IMR-90 (cell line): Measurements from ENCODE around the gene JMJD1C. TPM values are rescaled to one million over a fixed set of nuclear protein-coding genes. Genes with fewer than 3 reads are reported as not detected.

Experiments
- ATAC-seq: fragments of 200-7000 bp; cut with Tn5 transposase; 2 replicates; pipeline ENCODE4 v1.9.1; 2020; ENCODE audit warnings: low read depth, mild to moderate bottlenecking, moderate library complexity
- BruUV-seq: library from RNA; stranded (reverse); fragments of 400-500 nt; replicated peaks from 2 replicates; lab custom pipeline; 2021; lab: Mats Ljungman, UMichigan
- CTCF ChIA-PET: fragments of 300-600 bp; formaldehyde crosslinking; extraction: SDS; loops from one replicate; lab custom pipeline; 2021; ENCODE audit warnings: antibody characterized with exemption; lab: Yijun Ruan, JAX
- POLR2A ChIA-PET: fragments of 300-600 bp; sonication (Branson Sonifier 250); formaldehyde crosslinking; loops from one replicate; lab custom pipeline; 2022; ENCODE audit warnings: antibody characterized with exemption; ENCODE audit not compliant: unreplicated experiment; lab: Charles Lee
- DNase-seq: peaks from one replicate; pipeline ENCODE4 v3.0.0; 2013
- H2AFZ ChIP-seq: replicated peaks from 2 replicates; pipeline ENCODE3; 2013; ENCODE audit warnings: low read length, mild to moderate bottlenecking; ENCODE audit not compliant: poor library complexity
- H2AK5ac ChIP-seq: 2 replicates; pipeline ENCODE4 v1.6.1; 2013; ENCODE audit warnings: low read depth, low read length, inconsistent platforms
- H2AK9ac ChIP-seq: replicated peaks from 2 replicates; pipeline ENCODE3; 2013; ENCODE audit warnings: mild to moderate bottlenecking, low read depth, low read length, moderate library complexity; ENCODE audit not compliant: poor library complexity
- H2BK120ac ChIP-seq: 2 replicates; pipeline ENCODE4 v1.6.1; 2013; ENCODE audit warnings: low read depth, low read length, inconsistent platforms
- H2BK15ac ChIP-seq: 3 replicates; pipeline ENCODE4 v1.6.1; 2013; ENCODE audit warnings: low read depth, low read length, inconsistent platforms
- H2BK20ac ChIP-seq: 2 replicates; pipeline ENCODE4 v1.6.1; 2013; ENCODE audit warnings: low read depth, mild to moderate bottlenecking, inconsistent platforms, low read length, moderate library complexity
- H2BK5ac ChIP-seq: 2 replicates; pipeline ENCODE4 v1.6.1; 2013; ENCODE audit warnings: mild to moderate bottlenecking, low read depth, low read length, inconsistent platforms; ENCODE audit not compliant: poor library complexity, severe bottlenecking
- H3K14ac ChIP-seq: replicated peaks from 2 replicates; pipeline ENCODE4 v1.6.1; 2013; ENCODE audit warnings: low read depth, low read length, inconsistent platforms
- H3K18ac ChIP-seq: 2 replicates; pipeline ENCODE4 v1.6.1; 2013; ENCODE audit warnings: low read depth, low read length, control low read depth
- H3K23ac ChIP-seq: 2 replicates; pipeline ENCODE4 v1.6.1; 2013; ENCODE audit warnings: low read depth, low read length, inconsistent platforms
- H3K27ac ChIP-seq: 2 replicates; pipeline ENCODE4 v1.5.1; 2013; ENCODE audit warnings: mild to moderate bottlenecking, control low read depth, low read length; ENCODE audit not compliant: insufficient read depth
- H3K27me3 ChIP-seq: 2 replicates; pipeline ENCODE4 v1.6.1; 2013; ENCODE audit warnings: low read length; ENCODE audit not compliant: control insufficient read depth, insufficient read depth
- H3K36me3 ChIP-seq: 2 replicates; pipeline ENCODE4 v1.6.1; 2013; ENCODE audit warnings: low read length, mixed read lengths; ENCODE audit not compliant: control insufficient read depth, insufficient read depth
- H3K4ac ChIP-seq: 2 replicates; pipeline ENCODE4 v1.6.1; 2013; ENCODE audit warnings: low read depth, low read length, inconsistent platforms
- H3K4me1 ChIP-seq: 2 replicates; pipeline ENCODE4 v1.6.1; 2013; ENCODE audit warnings: low read length, mixed read lengths; ENCODE audit not compliant: control insufficient read depth, insufficient read depth
- H3K4me2 ChIP-seq: 2 replicates; pipeline ENCODE4 v1.6.1; 2013; ENCODE audit warnings: low read depth, mild to moderate bottlenecking, control low read depth, low read length, moderate library complexity
- H3K4me3 ChIP-seq: 2 replicates; pipeline ENCODE4 v1.5.1; 2013; ENCODE audit warnings: low read depth, mild to moderate bottlenecking, control low read depth, low read length, moderate library complexity; ENCODE audit not compliant: insufficient read depth
- H3K56ac ChIP-seq: 2 replicates; pipeline ENCODE4 v1.6.1; 2013; ENCODE audit warnings: low read length, inconsistent platforms; ENCODE audit not compliant: insufficient read depth; ENCODE audit errors: extremely low read depth
- H3K79me1 ChIP-seq, 2 experiments: 2 replicates each; pipeline ENCODE4 v1.6.1; 2013; ENCODE audit warnings: low read length in 2 of 2, inconsistent platforms in 1 of 2, low read depth in 1 of 2
- H3K9ac ChIP-seq: 2 replicates; pipeline ENCODE4 v1.6.1; 2013; ENCODE audit warnings: low read depth, low read length, control low read depth
- H3K9me1 ChIP-seq: 2 replicates; pipeline ENCODE4 v1.6.1; 2013; ENCODE audit warnings: low read length, inconsistent platforms; ENCODE audit not compliant: insufficient read depth
- H3K9me3 ChIP-seq: 2 replicates; pipeline ENCODE4 v1.6.1; 2013; ENCODE audit warnings: low read length; ENCODE audit not compliant: control insufficient read depth, insufficient read depth
- H4K20me1 ChIP-seq: 2 replicates; pipeline ENCODE4 v1.6.1; 2013; ENCODE audit warnings: low read length, inconsistent platforms; ENCODE audit not compliant: insufficient read depth
- H4K5ac ChIP-seq: 2 replicates; pipeline ENCODE4 v1.6.1; 2013; ENCODE audit warnings: mild to moderate bottlenecking, low read depth, low read length, control low read depth
- H4K8ac ChIP-seq, 2 experiments: 2 replicates each; pipeline ENCODE4 v1.6.1; 2013; ENCODE audit warnings: low read depth in 2 of 2, low read length in 2 of 2, control low read depth in 1 of 2, inconsistent platforms in 1 of 2
- H4K91ac ChIP-seq: 2 replicates; pipeline ENCODE4 v1.6.1; 2013; ENCODE audit warnings: low read depth, low read length, inconsistent platforms; ENCODE audit not compliant: insufficient read depth
- CHD1 ChIP-seq: IDR thresholded peaks from 2 replicates; pipeline ENCODE4 v1.6.1; 2012; ENCODE audit warnings: low read depth, low read length, improper control_type of control experiment
- RAD21 ChIP-seq: IDR thresholded peaks from 2 replicates; pipeline ENCODE4 v1.6.1; 2012; ENCODE audit warnings: low read length, improper control_type of control experiment
- SMC3 ChIP-seq: fragments of 150-350 bp; IDR thresholded peaks from 2 replicates; pipeline ENCODE4 v1.6.1; 2016; ENCODE audit warnings: low read depth, mild to moderate bottlenecking, antibody characterized with exemption, low read length, moderate library complexity
- WGBS, 2 experiments: methylation state at CpG; one replicate each; pipeline versions ENCODE4 v1.1.5 to v1.1.7; 2013; ENCODE audit warnings: missing lambda C conversion rate in 2 of 2; ENCODE audit not compliant: insufficient read length in 1 of 2; ENCODE audit errors: extremely low coverage in 2 of 2; 5-methylcytosine and 5-hydroxymethylcytosine counted together
- dilution Hi-C: fragments of 300-500 bp; cut with HindIII; formaldehyde crosslinking; loops from one replicate; pipeline ENCODE4 v1.14.3; 2018; ENCODE audit warnings: low sequenced_read_pairs; ENCODE audit not compliant: unreplicated experiment
- in situ Hi-C: fragments of 300-500 bp; cut with MboI; formaldehyde crosslinking; loops from 3 replicates; pipeline ENCODE4 v1.14.3; 2019; ENCODE audit warnings: low sequenced_read_pairs, inconsistent platforms, mixed read lengths
- intact Hi-C: fragments of 100-400 bp; cut with micrococcal nuclease; formaldehyde crosslinking; loops from 2 replicates; pipeline ENCODE4 v1.10.0; 2022
- polyA plus RNA-seq, 3 experiments: library from polyadenylated mRNA; depleted of rRNA; stranded (reverse); fragments of >200 nt; gene quantifications; 2 replicates each; pipeline ENCODE4 v1.2.3, GENCODE V29; 2012; ENCODE audit warnings: low replicate concordance in 1 of 3
- total RNA-seq: library from RNA; depleted of rRNA; stranded (reverse); fragments of >200 nt; gene quantifications from 2 replicates; pipeline ENCODE4 v1.2.3, GENCODE V29; 2012
- TF ChIP-seq, protein P1 (sequence below): conservative IDR thresholded peaks from 2 replicates; pipeline ENCODE4 v1.5.1; 2012; ENCODE audit warnings: mild to moderate bottlenecking, low read depth, low read length, improper control_type of control experiment

The JMJD1C gene
- total and polyA plus RNA-seq, 2 of the 4 experiments (the other 2 are of a cell fraction) = 15.6 to 96.8 TPM

DNA sequence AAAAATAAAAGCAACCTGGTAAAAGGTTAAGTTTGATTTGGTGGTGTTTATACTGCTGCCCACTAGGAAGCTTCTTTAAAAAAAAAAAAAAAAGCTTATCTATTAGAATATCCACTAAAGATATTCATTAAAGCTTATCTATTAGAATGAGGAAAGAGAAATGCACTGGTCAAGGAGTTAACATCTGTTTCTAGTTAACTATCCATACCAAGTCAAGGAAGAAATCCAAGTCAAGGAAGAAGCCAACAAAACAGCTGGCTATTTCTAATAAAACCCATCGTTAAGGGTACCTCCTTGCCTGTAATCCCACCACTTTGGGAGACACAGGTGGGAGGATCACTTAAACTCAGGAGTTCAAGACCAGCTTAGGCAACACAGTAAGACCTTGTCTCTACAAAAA lies 82.6 kb downstream of the JMJD1C start:
- Histone ChIP-seq H2AK5ac (no peak overlapping the region), H2BK15ac (no peak overlapping the region), H3K56ac (no peak overlapping the region), H3K14ac (no peak overlapping the region), H3K4ac (no peak overlapping the region), H4K20me1 (peaks cover 38% of the 10 kb centered on the region), H4K91ac (no peak overlapping the region), H3K4me2 (no peak overlapping the region), H2BK120ac (no peak overlapping the region), H3K9me3 (no peaks in the 10 kb centered on the region), H3K9me1 (peaks cover 19% of the 10 kb centered on the region), H2BK5ac (no peak overlapping the region), H3K4me3 (no peak overlapping the region), H3K18ac (no peak overlapping the region), H3K4me1 (peaks cover 5% of the 10 kb centered on the region; the same call in 1 of the 2 replicates), H4K5ac (no peak overlapping the region), H3K79me1 (peaks cover 35 to 53% of the 10 kb centered on the region in 2 experiments), H2AK9ac (no peak overlapping the region), H3K27me3 (no peaks in the 10 kb centered on the region), H2BK20ac (no peak overlapping the region), H2AFZ (no peak overlapping the region), H4K8ac (no peak overlapping the region), H3K23ac (no peak overlapping the region), H3K9ac (no peak overlapping the region), H3K27ac (no peak overlapping the region), H3K36me3 (0 out of 2 replicates have a peak, but pooled peaks cover 1% of the 10 kb centered on the region)
- WGBS, 2 experiments = no CpG with 5 or more reads among the region's 1 CpG
- in situ Hi-C loops = no loop called here
- no TSS peak for BruUV-seq
- DNase-seq = peak; percentile 18
- ChIA-PET CTCF (interaction anchor here (1.1 kb wide), 1 partner anchor 246 kb away, joined by 3 read pairs; no protein-coding TSS in a partner anchor), POLR2A (interaction anchor here (0.5 kb wide), 1 partner anchor 565 kb away, joined by 4 read pairs; no protein-coding TSS in a partner anchor)
- ATAC-seq = no peak
- intact Hi-C loops = no loop called here
- dilution Hi-C loops = no loop called here
- TF ChIP-seq SMC3 (no peak), RAD21 (no peak), CHD1 (no peak)
- TF ChIP-seq, protein P1, sequence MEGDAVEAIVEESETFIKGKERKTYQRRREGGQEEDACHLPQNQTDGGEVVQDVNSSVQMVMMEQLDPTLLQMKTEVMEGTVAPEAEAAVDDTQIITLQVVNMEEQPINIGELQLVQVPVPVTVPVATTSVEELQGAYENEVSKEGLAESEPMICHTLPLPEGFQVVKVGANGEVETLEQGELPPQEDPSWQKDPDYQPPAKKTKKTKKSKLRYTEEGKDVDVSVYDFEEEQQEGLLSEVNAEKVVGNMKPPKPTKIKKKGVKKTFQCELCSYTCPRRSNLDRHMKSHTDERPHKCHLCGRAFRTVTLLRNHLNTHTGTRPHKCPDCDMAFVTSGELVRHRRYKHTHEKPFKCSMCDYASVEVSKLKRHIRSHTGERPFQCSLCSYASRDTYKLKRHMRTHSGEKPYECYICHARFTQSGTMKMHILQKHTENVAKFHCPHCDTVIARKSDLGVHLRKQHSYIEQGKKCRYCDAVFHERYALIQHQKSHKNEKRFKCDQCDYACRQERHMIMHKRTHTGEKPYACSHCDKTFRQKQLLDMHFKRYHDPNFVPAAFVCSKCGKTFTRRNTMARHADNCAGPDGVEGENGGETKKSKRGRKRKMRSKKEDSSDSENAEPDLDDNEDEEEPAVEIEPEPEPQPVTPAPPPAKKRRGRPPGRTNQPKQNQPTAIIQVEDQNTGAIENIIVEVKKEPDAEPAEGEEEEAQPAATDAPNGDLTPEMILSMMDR = no peak
